ENCODE measurements around the gene LTC4S.

DNA sequence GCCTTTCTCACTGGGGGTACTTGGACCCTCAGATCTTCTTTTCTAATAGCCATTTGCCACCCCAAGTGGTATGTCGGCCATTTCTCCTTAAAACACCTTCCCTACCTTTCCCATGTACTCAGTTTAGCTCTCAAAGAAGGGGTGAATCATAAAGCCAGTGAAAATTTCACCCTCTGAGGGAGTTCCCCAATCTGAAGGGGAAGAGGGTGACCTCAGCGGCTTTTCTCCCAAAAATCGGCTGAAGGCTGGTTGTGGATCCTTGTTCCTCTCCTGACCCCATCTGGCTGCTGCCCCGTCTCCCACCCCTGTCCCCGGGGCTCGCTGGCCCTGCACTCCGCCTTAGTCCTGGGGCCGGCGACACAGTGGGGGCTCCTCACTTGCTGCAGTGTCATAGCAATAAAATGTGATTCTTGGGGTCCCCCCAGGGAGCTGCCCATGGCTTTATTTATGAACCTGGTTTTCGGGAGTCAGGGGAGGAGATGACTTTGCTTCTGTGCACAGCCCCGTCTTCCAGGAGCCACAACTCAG, 17.3 kb upstream of the LTC4S start:
- TF ChIP-seq EP300 (conservative IDR thresholded peaks at IDR 0.05; ENCODE audit: poor library complexity, severe bottlenecking): no peak
- no peak for TF ChIP-seq TAF1 (IDR thresholded peaks at IDR 0.05; ENCODE audit: low read depth)
- TF ChIP-seq POLR2AphosphoS5 (IDR thresholded peaks at IDR 0.05): no peak

All from neural cell (in vitro differentiated cells).